Hepatocyte (in vitro differentiated cells): ENCODE results near the gene NADK.

Source experiments
- CTCF ChIP-seq: fragments of 200-600 bp; sonication (generic); IDR thresholded peaks from 2 replicates; pipeline ENCODE4 v1.5.1; 2016; ENCODE audit warnings: antibody characterized with exemption, mild to moderate bottlenecking; ENCODE audit not compliant: poor library complexity
- EZH2 ChIP-seq: fragments of 200-600 bp; sonication (generic); IDR thresholded peaks from 2 replicates; pipeline ENCODE4 v1.6.1; 2016; ENCODE audit warnings: antibody characterized with exemption, mild to moderate bottlenecking, borderline replicate concordance

GRCh38 chr1:1809489-1809888 is 31.2 kb upstream of the NADK start:
- no peak for TF ChIP-seq CTCF
- no peak for TF ChIP-seq EZH2
